ENCODE results near the gene CCR2.

DNA sequence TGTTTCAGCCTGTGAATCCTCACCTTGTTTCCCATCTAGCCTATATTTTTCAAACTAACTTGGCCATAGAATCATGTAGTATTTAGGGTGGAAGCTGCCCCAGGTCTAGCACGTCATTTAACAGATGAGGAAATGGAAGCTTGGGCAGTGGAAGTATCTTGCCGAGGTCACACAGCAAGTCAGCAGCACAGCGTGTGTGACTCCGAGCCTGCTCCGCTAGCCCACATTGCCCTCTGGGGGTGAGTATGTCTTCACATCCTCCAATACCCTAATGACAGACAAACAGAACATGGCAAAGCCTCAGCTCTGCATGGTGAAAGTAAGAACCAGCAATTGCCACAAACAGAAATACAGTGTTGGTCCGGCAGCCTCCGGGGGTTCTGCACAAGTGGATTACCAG lies 14.7 kb downstream of the CCR2 start:
- TF ChIP-seq REST (IDR thresholded peaks at IDR 0.05; ENCODE audit: low read depth) (no peak), YY1 (IDR thresholded peaks at IDR 0.05; ENCODE audit: low read depth) (no peak), EP300 (IDR thresholded peaks at IDR 0.05; ENCODE audit: borderline replicate concordance) (no peak), TEAD4 (IDR thresholded peaks at IDR 0.05) (no peak), CEBPB (IDR thresholded peaks at IDR 0.05) (no peak), TAF1 (IDR thresholded peaks at IDR 0.05; ENCODE audit: low read depth) (no peak), RAD21 (IDR thresholded peaks at IDR 0.05; ENCODE audit: low read depth) (peak; percentile 40)
- TF ChIP-seq, protein P1, sequence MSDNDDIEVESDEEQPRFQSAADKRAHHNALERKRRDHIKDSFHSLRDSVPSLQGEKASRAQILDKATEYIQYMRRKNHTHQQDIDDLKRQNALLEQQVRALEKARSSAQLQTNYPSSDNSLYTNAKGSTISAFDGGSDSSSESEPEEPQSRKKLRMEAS (IDR thresholded peaks at IDR 0.05) = no peak

Data from Ishikawa (cell line).